Hypothalamus (tissue), 51 donors: ENCODE data around the gene ATG2B.

Experiments
- DNase-seq, 51 donors: peaks; one replicate each; lab custom pipeline; 2025; lab: John Stamatoyannopoulos, UW

Gene ATG2B

GRCh38 chr14:96362965-96363750, at the start of gene ATG2B, which contains the start of gene GSKIP:
Gene ATG2B, minus strand, starts transcription at chr14:96363341. Its CDS starts 365 bp downstream, at chr14:96362976.
Gene GSKIP, plus strand, starts transcription at chr14:96363526. Its CDS starts 18,722 bp downstream, at chr14:96382248.
- DNase-seq: peak; percentile 26 to 98 (median 89)

GRCh38 chr14:96410119-96410518, 47.0 kb upstream of the ATG2B start:
- no peak for DNase-seq

GRCh38 chr14:96409701-96410100, 46.6 kb upstream of the ATG2B start:
- no peak for DNase-seq

GRCh38 chr14:96408608-96409007, 45.5 kb upstream of the ATG2B start:
- DNase-seq: no peak

- no peak for DNase-seq
These were observed 44.9 kb upstream of the ATG2B start for GRCh38 chr14:96407935-96408570.

GRCh38 chr14:96405677-96406076, 42.5 kb upstream of the ATG2B start:
- DNase-seq: no peak

- no peak for DNase-seq
These were observed 40.3 kb upstream of the ATG2B start for GRCh38 chr14:96403409-96403808.

- DNase-seq: peak in 27 of 51 donors; percentile 10 to 71 (median 32)
These were observed 37.4 kb upstream of the ATG2B start for GRCh38 chr14:96400495-96400894.

- DNase-seq: no peak
These were observed 36.3 kb upstream of the ATG2B start for GRCh38 chr14:96399405-96399804.

- DNase-seq: no peak
These were observed 35.8 kb upstream of the ATG2B start for GRCh38 chr14:96398921-96399320.

- no peak for DNase-seq
These were observed 35.3 kb upstream of the ATG2B start for GRCh38 chr14:96398432-96398831.

- no peak for DNase-seq
These were observed 31.1 kb upstream of the ATG2B start for GRCh38 chr14:96394047-96394815.

GRCh38 chr14:96393071-96393691, 30.0 kb upstream of the ATG2B start:
- DNase-seq: peak in 1 of 51 donors; percentile 35

- peak; percentile 53 to 99 (median 95) for DNase-seq
These were observed 28.4 kb upstream of the ATG2B start for GRCh38 chr14:96391293-96392118.

- no peak for DNase-seq
These were observed 27.8 kb upstream of the ATG2B start for GRCh38 chr14:96390965-96391292.

- no peak for DNase-seq
These were observed 22.2 kb upstream of the ATG2B start for GRCh38 chr14:96385385-96385784.

GRCh38 chr14:96384740-96385139, 21.6 kb upstream of the ATG2B start:
- no peak for DNase-seq

GRCh38 chr14:96384053-96384452, 20.9 kb upstream of the ATG2B start:
- DNase-seq: no peak

- no peak for DNase-seq
These were observed 20.3 kb upstream of the ATG2B start for GRCh38 chr14:96383445-96383844.

GRCh38 chr14:96380735-96381134, 17.6 kb upstream of the ATG2B start:
- DNase-seq: no peak
